T-helper 9 cell (primary cell): ENCODE results near the gene FLCN.

Experiments
- DNase-seq: peaks from one replicate; pipeline ENCODE4 v3.0.0-alpha.2; 2020

Gene FLCN

DNA sequence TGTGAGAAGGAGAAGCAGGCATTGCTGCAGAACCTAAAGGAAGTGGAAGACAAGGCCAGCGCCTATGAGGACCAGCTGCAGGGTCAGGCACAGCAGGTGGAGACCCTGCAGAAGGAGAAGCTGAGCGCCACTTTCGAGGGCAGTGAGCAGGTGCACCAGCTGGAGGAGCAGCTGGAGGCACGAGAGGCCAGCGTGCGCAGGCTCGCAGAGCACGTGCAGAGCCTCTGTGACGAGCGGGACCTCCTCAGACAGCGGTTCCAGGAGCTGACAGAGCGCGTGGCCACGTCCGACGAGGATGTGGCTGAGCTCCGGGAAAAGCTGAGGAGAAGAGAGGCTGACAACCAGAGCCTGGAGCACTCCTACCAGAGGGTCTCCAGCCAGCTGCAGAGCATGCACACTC lies 72.3 kb downstream of the FLCN start:
- no peak for DNase-seq

- no peak for DNase-seq
Observed at GRCh38 chr17:17164156-17164555, 72.8 kb downstream of the FLCN start.
